Measurements from ENCODE around the gene NEDD1. TPM values are rescaled to one million over a fixed set of nuclear protein-coding genes. Genes with fewer than 3 reads are reported as not detected.

Gene NEDD1
- total RNA-seq, 1 experiment from 2014 or later = 30.3 TPM

- Histone ChIP-seq H3K4me1 (ENCODE audit: control insufficient read depth, insufficient read depth, low read length) (peaks cover 14% of the 10 kb centered on the region), H3K27ac (ENCODE audit: low read length) (peak overlapping the region; percentile 93), H3K4me3 (ENCODE audit: low read depth in 2 of 2, low read length in 2 of 2) (peak overlapping the region; percentile 97 to 98), H3K36me3 (ENCODE audit: control insufficient read depth, insufficient read depth, low read length) (0 out of 2 replicates have a peak, but pooled peaks cover 2% of the 10 kb centered on the region), H3K9me3 (ENCODE audit: control insufficient read depth, insufficient read depth, low read depth, low read length) (no peaks in the 10 kb centered on the region), H3K27me3 (ENCODE audit: control insufficient read depth, insufficient read depth, low read length) (no peaks in the 10 kb centered on the region)
- no peak for TF ChIP-seq REST (IDR thresholded peaks at IDR 0.05; ENCODE audit: insufficient read depth in 1 of 2, low read depth in 2 of 2, low read length in 1 of 2)
- no peak for TF ChIP-seq SIN3A (IDR thresholded peaks at IDR 0.05; ENCODE audit: borderline replicate concordance, insufficient read depth, low read depth, low read length)
- TF ChIP-seq TCF7L2 (IDR thresholded peaks at IDR 0.05; ENCODE audit: low read depth, low read length) = no peak
- no peak for TF ChIP-seq CTCF (IDR thresholded peaks at IDR 0.05)
- no peak for TF ChIP-seq POLR2AphosphoS5 (IDR thresholded peaks at IDR 0.05; ENCODE audit: low read depth, low read length)
- intact Hi-C loops (cut with micrococcal nuclease; ENCODE audit: unreplicated experiment) (no loop called here), in situ Hi-C loops (cut with HindIII; ENCODE audit: low pct_unique_long_range_greater_than_20kb, low sequenced_read_pairs) (no loop called here)
- ATAC-seq = peak; percentile 62
- POLR2A ChIA-PET = no interaction called here
- TSS peak; percentile 66 for BruUV-seq (replicated peaks)
- no peak for DNase-seq (ENCODE audit: low read depth, low spot score)
- CTCF ChIA-PET = no interaction called here
These were observed 790 bp downstream of the NEDD1 start for GRCh38 chr12:96907671-96908422.

GRCh38 chr12:96908423-96908675, 1.3 kb downstream of the NEDD1 start:
- Histone ChIP-seq H3K4me1 (ENCODE audit: control insufficient read depth, insufficient read depth, low read length) (peaks cover 14% of the 10 kb centered on the region), H3K27me3 (ENCODE audit: control insufficient read depth, insufficient read depth, low read length) (no peaks in the 10 kb centered on the region), H3K4me3 (ENCODE audit: low read depth in 2 of 2, low read length in 2 of 2) (peak overlapping the region; percentile 97 to 98), H3K36me3 (ENCODE audit: control insufficient read depth, insufficient read depth, low read length) (0 out of 2 replicates have a peak, but pooled peaks cover 2% of the 10 kb centered on the region), H3K27ac (ENCODE audit: low read length) (peak overlapping the region; percentile 93), H3K9me3 (ENCODE audit: control insufficient read depth, insufficient read depth, low read depth, low read length) (no peaks in the 10 kb centered on the region)
- BruUV-seq (replicated peaks) = no TSS peak
- no peak for TF ChIP-seq TCF7L2 (IDR thresholded peaks at IDR 0.05; ENCODE audit: low read depth, low read length)
- TF ChIP-seq CTCF (IDR thresholded peaks at IDR 0.05) = no peak
- TF ChIP-seq POLR2AphosphoS5 (IDR thresholded peaks at IDR 0.05; ENCODE audit: low read depth, low read length) = no peak
- no peak for TF ChIP-seq REST (IDR thresholded peaks at IDR 0.05; ENCODE audit: insufficient read depth in 1 of 2, low read depth in 2 of 2, low read length in 1 of 2)
- TF ChIP-seq SIN3A (IDR thresholded peaks at IDR 0.05; ENCODE audit: borderline replicate concordance, insufficient read depth, low read depth, low read length) = no peak
- no peak for DNase-seq (ENCODE audit: low read depth, low spot score)
- intact Hi-C loops (cut with micrococcal nuclease; ENCODE audit: unreplicated experiment) (no loop called here), in situ Hi-C loops (cut with HindIII; ENCODE audit: low pct_unique_long_range_greater_than_20kb, low sequenced_read_pairs) (no loop called here)
- POLR2A ChIA-PET = no interaction called here
- CTCF ChIA-PET = no interaction called here
- no peak for ATAC-seq
